Activated CD8-positive, alpha-beta T cell treated with anti-CD3 and anti-CD28 coated beads, Interleukin-2, amount 10 ng/mL, durations not matched to agents 7 days and 5 days (primary cell): ENCODE data around the gene TYW1. TPM values are rescaled to one million over a fixed set of nuclear protein-coding genes. Genes with fewer than 3 reads are reported as not detected.
"Not testable (repeated sequence)": the region's sequence is repeated elsewhere in the genome, so short reads cannot be mapped to it uniquely, and the experiment has no call there.

ENCODE experiments used
- ATAC-seq: fragments of 150-1000 bp; cut with Tn5 transposase; one replicate; pipeline ENCODE4 v1.10.0; 2021; ENCODE audit warnings: moderate library complexity
- CTCF ChIA-PET: fragments of 350-600 bp; sonication (Branson Sonifier 250); formaldehyde crosslinking; loops from one replicate; lab custom pipeline; 2021; ENCODE audit warnings: antibody characterized with exemption; lab: Charles Lee
- POLR2A ChIA-PET: fragments of 350-600 bp; sonication (Branson Sonifier 250); formaldehyde crosslinking; loops from one replicate; lab custom pipeline; 2021; ENCODE audit warnings: antibody characterized with exemption; lab: Charles Lee
- DNase-seq: peaks from one replicate; pipeline ENCODE4 v3.0.0-alpha.2; 2020
- H3K27ac Mint-ChIP-seq: one replicate; pipeline ENCODE4 v1.8.0; 2021; ENCODE audit warnings: mild to moderate bottlenecking, mixed read lengths
- H3K27me3 Mint-ChIP-seq: one replicate; pipeline ENCODE4 v1.8.0; 2021; ENCODE audit warnings: low read depth, mixed read lengths
- H3K36me3 Mint-ChIP-seq: one replicate; pipeline ENCODE4 v1.8.0; 2021; ENCODE audit warnings: low read depth, mixed read lengths
- H3K4me1 Mint-ChIP-seq: one replicate; pipeline ENCODE4 v1.8.0; 2021; ENCODE audit warnings: low read depth, mixed read lengths
- H3K4me3 Mint-ChIP-seq: one replicate; pipeline ENCODE4 v1.8.0; 2021; ENCODE audit warnings: mild to moderate bottlenecking, mixed read lengths
- H3K9me3 Mint-ChIP-seq: one replicate; pipeline ENCODE4 v1.8.0; 2022; ENCODE audit warnings: mixed read lengths; ENCODE audit not compliant: insufficient read depth
- total RNA-seq, 2 experiments: library from RNA; stranded (reverse); gene quantifications; one replicate each; pipeline ENCODE4 v1.2.3, GENCODE V29; 2021

Gene TYW1
- total RNA-seq, 2 experiments from 2014 or later = 16.1 to 17.8 TPM

- H3K4me3 Mint-ChIP-seq = no peak overlapping the region
- ATAC-seq = no peak
- H3K36me3 Mint-ChIP-seq = peaks cover 22% of the 10 kb centered on the region
- no peak overlapping the region for H3K27ac Mint-ChIP-seq
- no peaks in the 10 kb centered on the region for H3K4me1 Mint-ChIP-seq
- H3K27me3 Mint-ChIP-seq = no peaks in the 10 kb centered on the region
- ChIA-PET POLR2A (no interaction called here), CTCF (no interaction called here)
- no peaks in the 10 kb centered on the region for H3K9me3 Mint-ChIP-seq
- DNase-seq = no peak
Measured at GRCh38 chr7:67210567-67210966, 213.9 kb downstream of the TYW1 start.

- H3K4me1 Mint-ChIP-seq, CTCF ChIA-PET, ATAC-seq, H3K27me3 Mint-ChIP-seq, H3K4me3 Mint-ChIP-seq, H3K27ac Mint-ChIP-seq, DNase-seq, H3K9me3 Mint-ChIP-seq, POLR2A ChIA-PET: not testable (repeated sequence)
- peaks cover 22% of the 10 kb centered on the region for H3K36me3 Mint-ChIP-seq
Measured at GRCh38 chr7:67211650-67212330, 215.2 kb downstream of the TYW1 start.

- ATAC-seq, H3K9me3 Mint-ChIP-seq, CTCF ChIA-PET, H3K4me3 Mint-ChIP-seq, H3K4me1 Mint-ChIP-seq, H3K27me3 Mint-ChIP-seq, DNase-seq, H3K27ac Mint-ChIP-seq, POLR2A ChIA-PET: not testable (repeated sequence)
- peaks cover 16% of the 10 kb centered on the region for H3K36me3 Mint-ChIP-seq
Measured at GRCh38 chr7:67213038-67213437, 216.4 kb downstream of the TYW1 start.

- H3K4me3 Mint-ChIP-seq, ATAC-seq, DNase-seq, H3K27ac Mint-ChIP-seq, H3K4me1 Mint-ChIP-seq, H3K27me3 Mint-ChIP-seq, CTCF ChIA-PET, POLR2A ChIA-PET: not testable (repeated sequence)
- H3K36me3 Mint-ChIP-seq = peaks cover 27% of the 10 kb centered on the region
- peaks cover 24% of the 10 kb centered on the region for H3K9me3 Mint-ChIP-seq
Measured at GRCh38 chr7:67223551-67223950, 226.9 kb downstream of the TYW1 start.

GRCh38 chr7:67226340-67226907 lies 229.8 kb downstream of the TYW1 start:
- ATAC-seq, H3K27ac Mint-ChIP-seq, POLR2A ChIA-PET, H3K4me1 Mint-ChIP-seq, H3K27me3 Mint-ChIP-seq, CTCF ChIA-PET, H3K4me3 Mint-ChIP-seq: not testable (repeated sequence)
- Mint-ChIP-seq H3K9me3 (peaks cover 26% of the 10 kb centered on the region), H3K36me3 (peaks cover 32% of the 10 kb centered on the region)
- DNase-seq = peak; percentile 23

GRCh38 chr7:67226967-67227366 lies 230.3 kb downstream of the TYW1 start:
- DNase-seq, H3K27ac Mint-ChIP-seq, H3K4me1 Mint-ChIP-seq, POLR2A ChIA-PET, H3K4me3 Mint-ChIP-seq, ATAC-seq, H3K27me3 Mint-ChIP-seq, CTCF ChIA-PET: not testable (repeated sequence)
- H3K36me3 Mint-ChIP-seq = peaks cover 32% of the 10 kb centered on the region
- peaks cover 26% of the 10 kb centered on the region for H3K9me3 Mint-ChIP-seq

- DNase-seq, H3K4me3 Mint-ChIP-seq, CTCF ChIA-PET, ATAC-seq, H3K27ac Mint-ChIP-seq, H3K4me1 Mint-ChIP-seq, H3K27me3 Mint-ChIP-seq, POLR2A ChIA-PET: not testable (repeated sequence)
- Mint-ChIP-seq H3K9me3 (peaks cover 19% of the 10 kb centered on the region), H3K36me3 (peaks cover 23% of the 10 kb centered on the region)
Measured at GRCh38 chr7:67229018-67229417, 232.4 kb downstream of the TYW1 start.

- POLR2A ChIA-PET = not testable (repeated sequence)
Measured at GRCh38 chr7:67230029-67230428, 233.4 kb downstream of the TYW1 start.

GRCh38 chr7:67233506-67233905 lies 236.9 kb downstream of the TYW1 start:
- H3K4me1 Mint-ChIP-seq, DNase-seq, H3K27ac Mint-ChIP-seq, H3K9me3 Mint-ChIP-seq, H3K4me3 Mint-ChIP-seq, ATAC-seq, H3K27me3 Mint-ChIP-seq, POLR2A ChIA-PET, CTCF ChIA-PET: not testable (repeated sequence)
- H3K36me3 Mint-ChIP-seq = peaks cover 12% of the 10 kb centered on the region

More at GRCh38 chr7:67230029-67230428, 233.4 kb downstream of the TYW1 start:
- CTCF ChIA-PET, H3K4me3 Mint-ChIP-seq, DNase-seq, H3K27ac Mint-ChIP-seq, H3K27me3 Mint-ChIP-seq, ATAC-seq, H3K4me1 Mint-ChIP-seq: not testable (repeated sequence)
- Mint-ChIP-seq H3K36me3 (peaks cover 21% of the 10 kb centered on the region), H3K9me3 (peaks cover 19% of the 10 kb centered on the region)

GRCh38 chr7:67236216-67236615 lies 239.6 kb downstream of the TYW1 start:
- H3K4me1 Mint-ChIP-seq, H3K27ac Mint-ChIP-seq, POLR2A ChIA-PET, H3K9me3 Mint-ChIP-seq, CTCF ChIA-PET, DNase-seq, H3K36me3 Mint-ChIP-seq, ATAC-seq, H3K27me3 Mint-ChIP-seq, H3K4me3 Mint-ChIP-seq: not testable (repeated sequence)

GRCh38 chr7:67242871-67243270 lies 246.2 kb downstream of the TYW1 start:
- H3K4me1 Mint-ChIP-seq, ATAC-seq, CTCF ChIA-PET, H3K27ac Mint-ChIP-seq, H3K27me3 Mint-ChIP-seq, H3K9me3 Mint-ChIP-seq, H3K4me3 Mint-ChIP-seq, DNase-seq, POLR2A ChIA-PET, H3K36me3 Mint-ChIP-seq: not testable (repeated sequence)

- H3K27ac Mint-ChIP-seq, CTCF ChIA-PET, H3K4me1 Mint-ChIP-seq, H3K9me3 Mint-ChIP-seq, H3K27me3 Mint-ChIP-seq, DNase-seq, ATAC-seq, H3K4me3 Mint-ChIP-seq, POLR2A ChIA-PET: not testable (repeated sequence)
- peaks cover 13% of the 10 kb centered on the region for H3K36me3 Mint-ChIP-seq
Measured at GRCh38 chr7:67248364-67248763, 251.7 kb downstream of the TYW1 start.
